ENCODE results near the gene PRMT2. TPM values are rescaled to one million over a fixed set of nuclear protein-coding genes. Genes with fewer than 3 reads are reported as not detected.

Gene PRMT2
- total RNA-seq, 1 experiment from 2014 or later = 101 TPM

DNA sequence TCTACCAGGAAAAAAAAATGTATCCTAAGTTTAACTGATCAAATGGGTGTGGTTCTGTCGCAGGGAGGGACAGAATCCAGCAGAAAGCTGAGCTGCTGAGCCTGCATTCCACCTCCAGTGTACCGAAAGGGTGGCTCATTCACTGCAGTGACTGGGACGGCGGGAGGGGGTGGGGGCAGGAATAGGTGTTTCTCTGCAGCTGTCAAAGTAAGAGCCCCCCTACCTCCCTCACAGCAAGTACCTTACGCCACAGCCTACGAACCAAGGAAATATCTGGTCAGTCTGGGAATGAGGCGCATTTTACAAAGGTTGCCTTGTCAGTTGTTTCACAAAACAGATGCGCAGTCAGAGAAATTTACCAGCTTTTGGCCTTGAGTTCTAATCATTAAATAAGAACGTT, 32.2 kb upstream of the PRMT2 start:
- Histone ChIP-seq H3K9ac (ENCODE audit: low read length) (no peak overlapping the region), H3K79me2 (ENCODE audit: low read length) (no peaks in the 10 kb centered on the region), H4K20me1 (ENCODE audit: low read length) (no peaks in the 10 kb centered on the region), H3K27ac (ENCODE audit: low read length) (no peak overlapping the region), H3K4me1 (ENCODE audit: insufficient read depth, low read length) (no peaks in the 10 kb centered on the region), H3F3A (ENCODE audit: low read length, unreplicated experiment) (no peaks in the 10 kb centered on the region), H3K9me3 (ENCODE audit: low read length) (no peaks in the 10 kb centered on the region), H2AFZ (ENCODE audit: low read length) (no peak overlapping the region), H3K4me2 (ENCODE audit: low read length) (no peak overlapping the region), H3K36me3 (ENCODE audit: low read depth, low read length) (no peaks in the 10 kb centered on the region), H3K27me3 (ENCODE audit: low read length) (peaks cover 15% of the 10 kb centered on the region), H3K4me3 (ENCODE audit: low read length) (no peak overlapping the region), H3K9me2 (replicated peaks; ENCODE audit: low read length) (no peaks in the 10 kb centered on the region)
- TF ChIP-seq EZH2 (IDR thresholded peaks at IDR 0.05; ENCODE audit: low read length, unreplicated experiment) (no peak), EZH2phosphoT487 (IDR thresholded peaks at IDR 0.05; ENCODE audit: borderline replicate concordance, low read length) (no peak)
- TF ChIP-seq, protein P1, sequence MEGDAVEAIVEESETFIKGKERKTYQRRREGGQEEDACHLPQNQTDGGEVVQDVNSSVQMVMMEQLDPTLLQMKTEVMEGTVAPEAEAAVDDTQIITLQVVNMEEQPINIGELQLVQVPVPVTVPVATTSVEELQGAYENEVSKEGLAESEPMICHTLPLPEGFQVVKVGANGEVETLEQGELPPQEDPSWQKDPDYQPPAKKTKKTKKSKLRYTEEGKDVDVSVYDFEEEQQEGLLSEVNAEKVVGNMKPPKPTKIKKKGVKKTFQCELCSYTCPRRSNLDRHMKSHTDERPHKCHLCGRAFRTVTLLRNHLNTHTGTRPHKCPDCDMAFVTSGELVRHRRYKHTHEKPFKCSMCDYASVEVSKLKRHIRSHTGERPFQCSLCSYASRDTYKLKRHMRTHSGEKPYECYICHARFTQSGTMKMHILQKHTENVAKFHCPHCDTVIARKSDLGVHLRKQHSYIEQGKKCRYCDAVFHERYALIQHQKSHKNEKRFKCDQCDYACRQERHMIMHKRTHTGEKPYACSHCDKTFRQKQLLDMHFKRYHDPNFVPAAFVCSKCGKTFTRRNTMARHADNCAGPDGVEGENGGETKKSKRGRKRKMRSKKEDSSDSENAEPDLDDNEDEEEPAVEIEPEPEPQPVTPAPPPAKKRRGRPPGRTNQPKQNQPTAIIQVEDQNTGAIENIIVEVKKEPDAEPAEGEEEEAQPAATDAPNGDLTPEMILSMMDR (conservative IDR thresholded peaks at IDR 0.05; ENCODE audit: low read depth, low read length) = no peak
- ChIA-PET POLR2A (ENCODE audit: unreplicated experiment) (no interaction called here), CTCF (no interaction called here)
- intact Hi-C loops (cut with micrococcal nuclease) = no loop called here
- no TSS peak for BruUV-seq (replicated peaks)
- ATAC-seq (peak; percentile 54), DNase-seq (peak; percentile 23)

DNA sequence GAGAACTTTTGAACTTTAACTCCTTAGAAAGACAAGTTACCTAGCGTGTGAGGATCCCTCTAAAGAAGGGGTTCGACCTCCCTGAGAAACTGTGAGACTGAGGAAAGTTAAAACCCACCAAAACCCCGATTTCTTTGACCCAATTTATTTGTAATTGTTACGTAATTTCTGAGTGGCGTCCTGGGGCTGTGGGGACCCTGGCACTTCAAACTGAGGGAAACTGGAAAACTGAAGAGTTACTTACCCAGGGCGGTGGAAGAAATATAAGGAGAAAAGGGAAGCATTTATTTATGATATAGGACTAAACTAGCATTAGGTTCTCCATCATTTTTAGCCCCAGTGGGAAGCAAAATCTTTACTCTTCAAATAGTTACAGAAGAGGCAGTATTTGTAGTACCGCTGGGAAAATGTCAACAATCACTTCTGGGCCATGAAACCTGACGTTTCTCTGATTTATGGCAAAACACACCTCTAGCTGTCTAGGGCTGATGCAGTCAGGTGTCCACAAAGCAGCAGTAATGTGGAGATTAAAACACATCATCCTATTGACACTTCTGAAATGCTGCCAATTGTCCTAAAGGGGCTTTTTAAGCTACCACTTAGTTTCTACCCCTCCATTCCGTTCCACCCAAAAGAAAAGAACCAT, 31.0 kb upstream of the PRMT2 start:
- H3K27me3 ChIP-seq (ENCODE audit: low read length) = peaks cover 20% of the 10 kb centered on the region
- no TSS peak for BruUV-seq (replicated peaks)
- no peak for DNase-seq
- H3K4me3 ChIP-seq (ENCODE audit: low read length) = no peak overlapping the region
- ChIA-PET POLR2A (ENCODE audit: unreplicated experiment) (no interaction called here), CTCF (no interaction called here)
- no peak overlapping the region for H3K27ac ChIP-seq (ENCODE audit: low read length)
- H3K36me3 ChIP-seq (ENCODE audit: low read depth, low read length) = no peaks in the 10 kb centered on the region
- no peaks in the 10 kb centered on the region for H3K9me2 ChIP-seq (replicated peaks; ENCODE audit: low read length)
- no peak overlapping the region for H3K9ac ChIP-seq (ENCODE audit: low read length)
- intact Hi-C loops (cut with micrococcal nuclease) = no loop called here
- no peaks in the 10 kb centered on the region for H3K4me1 ChIP-seq (ENCODE audit: insufficient read depth, low read length)
- H3K4me2 ChIP-seq (ENCODE audit: low read length) = no peak overlapping the region
- no peaks in the 10 kb centered on the region for H3F3A ChIP-seq (ENCODE audit: low read length, unreplicated experiment)
- no peaks in the 10 kb centered on the region for H3K9me3 ChIP-seq (ENCODE audit: low read length)
- H2AFZ ChIP-seq (ENCODE audit: low read length) = no peak overlapping the region
- H3K79me2 ChIP-seq (ENCODE audit: low read length) = no peaks in the 10 kb centered on the region
- no peak for ATAC-seq
- H4K20me1 ChIP-seq (ENCODE audit: low read length) = no peaks in the 10 kb centered on the region
- TF ChIP-seq EZH2phosphoT487 (IDR thresholded peaks at IDR 0.05; ENCODE audit: borderline replicate concordance, low read length) (no peak), EZH2 (IDR thresholded peaks at IDR 0.05; ENCODE audit: low read length, unreplicated experiment) (no peak)
- TF ChIP-seq, protein P1 (conservative IDR thresholded peaks at IDR 0.05; ENCODE audit: low read depth, low read length) = no peak

DNA sequence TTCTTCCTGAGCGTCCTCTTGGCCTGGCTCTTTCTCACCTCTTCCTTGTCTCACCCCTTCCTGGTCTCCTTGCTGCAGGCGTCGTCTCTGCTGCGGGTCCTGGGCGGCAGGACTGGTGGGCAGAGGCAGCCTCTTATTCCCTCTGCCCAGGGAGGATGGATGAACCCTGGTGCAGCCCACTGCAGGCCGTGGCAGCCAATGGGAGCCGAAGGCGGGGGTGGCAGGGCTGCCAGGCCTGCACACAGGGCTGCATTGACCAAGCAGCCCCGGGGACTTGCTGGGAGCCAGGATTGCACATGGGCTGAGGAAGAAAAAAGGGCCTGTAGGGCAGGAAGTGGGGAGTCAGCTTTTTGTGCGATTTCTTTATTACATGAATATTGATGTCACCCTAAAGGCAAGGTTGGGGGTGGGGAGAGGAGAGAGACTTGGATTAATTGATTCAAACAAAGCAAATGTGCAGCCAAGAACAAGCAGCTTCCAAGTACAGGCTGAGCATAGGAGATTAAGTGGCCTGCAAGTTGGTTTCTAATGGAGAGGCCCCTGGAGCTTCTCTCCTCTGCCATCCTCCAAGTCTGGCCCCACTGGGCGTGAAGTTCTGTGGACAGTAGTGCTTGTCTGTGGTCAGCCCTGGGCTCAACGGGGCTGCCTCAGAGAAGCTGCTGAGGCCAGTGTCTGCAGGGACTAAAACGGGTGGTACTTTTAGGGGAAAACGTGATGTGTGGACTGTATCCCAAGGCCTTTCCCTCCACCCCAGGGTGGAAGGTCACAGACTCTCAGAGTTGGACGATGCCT, 30.3 kb upstream of the PRMT2 start, which contains the start of gene S100B:
TSS of gene S100B (minus strand) at position 108 of the 792 bp plus-strand sequence. CDS start 2,667 bp downstream, outside the sequence.
- Histone ChIP-seq H3K4me2 (ENCODE audit: low read length) (no peak within 1 kb of the TSS), H3K36me3 (ENCODE audit: low read depth, low read length) (no peaks in the 10 kb centered on the region)

More for the DNA sequence above, 30.3 kb upstream of the PRMT2 start, which contains the start of gene S100B:
- CTCF ChIA-PET = no interaction called here
- no peak for ATAC-seq
- no peak for DNase-seq
- H3K4me1 ChIP-seq (ENCODE audit: insufficient read depth, low read length) = no peaks in the 10 kb centered on the region
- TF ChIP-seq EZH2 (IDR thresholded peaks at IDR 0.05; ENCODE audit: low read length, unreplicated experiment) = no peak
- no peak for TF ChIP-seq EZH2phosphoT487 (IDR thresholded peaks at IDR 0.05; ENCODE audit: borderline replicate concordance, low read length)
- TF ChIP-seq, protein P1 (conservative IDR thresholded peaks at IDR 0.05; ENCODE audit: low read depth, low read length) = no peak
- no peak within 1 kb of the TSS for H3K9ac ChIP-seq (ENCODE audit: low read length)
- H3K27me3 ChIP-seq (ENCODE audit: low read length) = peaks cover 20% of the 10 kb centered on the region
- no peak within 1 kb of the TSS for H2AFZ ChIP-seq (ENCODE audit: low read length)
- H3K79me2 ChIP-seq (ENCODE audit: low read length) = no peaks in the 10 kb centered on the region
- BruUV-seq (replicated peaks) = no TSS peak
- H3F3A ChIP-seq (ENCODE audit: low read length, unreplicated experiment) = no peaks in the 10 kb centered on the region
- no peaks in the 10 kb centered on the region for H3K9me2 ChIP-seq (replicated peaks; ENCODE audit: low read length)
- POLR2A ChIA-PET (ENCODE audit: unreplicated experiment) = no interaction called here
- no peaks in the 10 kb centered on the region for H3K9me3 ChIP-seq (ENCODE audit: low read length)
- no peak within 1 kb of the TSS for H3K4me3 ChIP-seq (ENCODE audit: low read length)
- no peak within 1 kb of the TSS for H3K27ac ChIP-seq (ENCODE audit: low read length)
- no peaks in the 10 kb centered on the region for H4K20me1 ChIP-seq (ENCODE audit: low read length)
- intact Hi-C loops (cut with micrococcal nuclease) = no loop called here

Measured in PC-3 (cell line).